OCI-LY7 (cell line): ENCODE measurements around the gene EPHA10. TPM values are rescaled to one million over a fixed set of nuclear protein-coding genes. Genes with fewer than 3 reads are reported as not detected.

Experiments used
- BruUV-seq: library from RNA; stranded (reverse); fragments of 400-500 nt; replicated peaks from 2 replicates; lab custom pipeline; 2021; lab: Mats Ljungman, UMichigan
- CTCF ChIA-PET: fragments of 300-600 bp; sonication (Branson Sonifier 250); formaldehyde crosslinking; loops from one replicate; lab custom pipeline; 2022; ENCODE audit warnings: antibody characterized with exemption; ENCODE audit not compliant: unreplicated experiment; lab: Charles Lee
- POLR2A ChIA-PET: fragments of 300-600 bp; sonication (Branson Sonifier 250); formaldehyde crosslinking; loops from one replicate; lab custom pipeline; 2022; ENCODE audit warnings: antibody characterized with exemption; lab: Charles Lee
- DNase-seq: peaks from one replicate; pipeline ENCODE4 v3.0.0-alpha.2; 2015; ENCODE audit warnings: low spot score
- H2AFZ ChIP-seq: fragments of 200-600 bp; sonication (generic), shearing (Covaris generic); 2 replicates; pipeline ENCODE4 v1.6.1; 2014; ENCODE audit warnings: mild to moderate bottlenecking, antibody characterized with exemption, low read length, moderate library complexity
- H3K27ac ChIP-seq: fragments of 200-600 bp; sonication (generic); 2 replicates; pipeline ENCODE4 v1.5.1; 2014; ENCODE audit warnings: mixed run types, low read depth, mild to moderate bottlenecking, moderate library complexity, low read length, inconsistent platforms; ENCODE audit not compliant: poor library complexity, severe bottlenecking
- H3K36me3 ChIP-seq: fragments of 200-600 bp; sonication (generic); 2 replicates; pipeline ENCODE4 v1.6.1; 2014; ENCODE audit warnings: mild to moderate bottlenecking, antibody characterized with exemption, low read length, moderate library complexity, mixed read lengths; ENCODE audit not compliant: insufficient read depth
- H3K4me1 ChIP-seq: fragments of 200-600 bp; sonication (generic); 2 replicates; pipeline ENCODE4 v1.5.1; 2014; ENCODE audit warnings: mild to moderate bottlenecking, low read length; ENCODE audit not compliant: insufficient read depth, poor library complexity, severe bottlenecking
- H3K4me2 ChIP-seq: fragments of 200-600 bp; sonication (generic); 2 replicates; pipeline ENCODE4 v1.6.1; 2014; ENCODE audit warnings: mild to moderate bottlenecking, low read length
- H3K4me3 ChIP-seq: fragments of 200-600 bp; sonication (generic); 2 replicates; pipeline ENCODE4 v1.5.1; 2014; ENCODE audit warnings: mild to moderate bottlenecking, low read depth, low read length; ENCODE audit not compliant: poor library complexity, severe bottlenecking
- H3K79me2 ChIP-seq: fragments of 200-600 bp; sonication (generic); 2 replicates; pipeline ENCODE4 v1.6.1; 2016; ENCODE audit warnings: low read depth, mild to moderate bottlenecking, low read length, moderate library complexity, mixed read lengths; ENCODE audit not compliant: insufficient read depth
- H3K9me2 ChIP-seq: fragments of 200-600 bp; sonication (generic); 2 replicates; pipeline ENCODE4 v1.6.1; 2016; ENCODE audit warnings: mild to moderate bottlenecking, low read length, mixed read lengths; ENCODE audit not compliant: insufficient read depth
- H3K9me3 ChIP-seq: fragments of 200-600 bp; sonication (generic); 2 replicates; pipeline ENCODE4 v1.6.1; 2014; ENCODE audit warnings: mild to moderate bottlenecking, mixed run types, low read length, mixed read lengths
- H4K20me1 ChIP-seq: fragments of 200-600 bp; sonication (generic); 2 replicates; pipeline ENCODE4 v1.6.1; 2014; ENCODE audit warnings: mild to moderate bottlenecking, antibody characterized with exemption, low read length, moderate library complexity, mixed read lengths; ENCODE audit not compliant: insufficient read depth
- EZH2phosphoT487 ChIP-seq: fragments of 200-600 bp; sonication (generic); IDR thresholded peaks from 2 replicates; pipeline ENCODE4 v1.6.1; 2018; ENCODE audit warnings: low read depth, borderline replicate concordance, mild to moderate bottlenecking, mixed run types, antibody characterized with exemption, low read length, moderate library complexity, mixed read lengths
- intact Hi-C: fragments of 100-400 bp; cut with micrococcal nuclease; formaldehyde crosslinking; loops from one replicate; pipeline ENCODE4 v1.10.0; 2022; ENCODE audit not compliant: unreplicated experiment
- total RNA-seq, 2 experiments: library from RNA; depleted of rRNA in 1 of 2; stranded (reverse); fragments of >200 nt in 1 of 2; shearing (Covaris generic) in 1 of 2; gene quantifications; 2 replicates each; pipeline ENCODE4 v1.2.3, GENCODE V29; 2014 to 2022
- TF ChIP-seq, protein P1 (sequence below): fragments of 200-600 bp; sonication (generic); conservative IDR thresholded peaks from 2 replicates; pipeline ENCODE4 v1.5.1; 2014; ENCODE audit warnings: mild to moderate bottlenecking, antibody characterized with exemption, low read length, moderate library complexity, mixed read lengths

EPHA10 gene
- total RNA-seq, 2 experiments from 2014 or later: not detected

DNA sequence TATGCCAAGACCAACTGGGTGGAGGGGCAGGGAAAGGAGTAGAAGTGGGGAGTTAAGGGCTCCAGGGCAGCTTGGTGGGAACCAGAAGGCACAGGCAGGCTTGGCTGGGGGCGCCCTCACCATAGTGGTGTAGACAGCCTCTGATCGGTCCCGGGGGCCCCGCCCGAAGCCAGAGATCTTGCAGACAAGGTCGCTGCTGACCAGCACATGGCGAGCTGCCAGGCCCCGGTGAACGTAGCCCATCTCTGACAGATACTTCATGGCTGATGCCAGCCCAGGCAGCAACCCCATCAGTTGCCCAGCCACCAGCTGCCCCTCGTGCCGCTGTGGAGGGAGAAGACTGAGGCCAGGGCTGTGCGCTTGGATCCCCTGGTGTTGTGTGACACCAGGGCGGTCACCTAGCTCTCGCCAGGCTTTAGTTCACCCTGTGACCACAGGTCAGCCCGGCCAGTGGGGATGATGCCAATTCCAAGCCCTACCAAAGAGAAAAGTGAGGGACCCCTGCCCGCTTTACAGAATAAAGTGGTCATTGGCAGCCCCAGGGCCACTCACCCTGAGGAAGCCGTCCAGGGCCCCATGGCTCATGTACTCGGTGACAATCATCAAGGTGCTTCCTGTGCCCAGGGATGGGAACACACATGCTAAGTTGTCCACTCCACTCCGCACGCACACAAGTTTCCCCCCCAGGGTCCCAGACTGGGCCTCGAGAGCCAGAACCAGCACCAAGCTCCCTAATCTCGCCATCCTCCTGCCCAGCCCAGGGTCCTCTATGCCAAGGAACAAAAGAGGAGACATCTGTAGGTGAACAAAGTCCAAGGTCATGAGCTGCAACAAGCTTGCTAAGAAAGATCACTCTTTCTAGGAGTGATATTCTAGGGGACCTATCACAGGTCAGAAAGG, 44.4 kb downstream of the EPHA10 start:
- H4K20me1 ChIP-seq: no peaks in the 10 kb centered on the region
- no peaks in the 10 kb centered on the region for H3K9me2 ChIP-seq
- ChIA-PET CTCF (no interaction called here), POLR2A (interaction anchor here (0.7 kb wide), 1 partner anchor 10 kb away, joined by 3 read pairs; no protein-coding TSS in a partner anchor)
- BruUV-seq: no TSS peak
- no peak for DNase-seq
- H3K4me2 ChIP-seq: no peak overlapping the region
- TF ChIP-seq, protein P1, sequence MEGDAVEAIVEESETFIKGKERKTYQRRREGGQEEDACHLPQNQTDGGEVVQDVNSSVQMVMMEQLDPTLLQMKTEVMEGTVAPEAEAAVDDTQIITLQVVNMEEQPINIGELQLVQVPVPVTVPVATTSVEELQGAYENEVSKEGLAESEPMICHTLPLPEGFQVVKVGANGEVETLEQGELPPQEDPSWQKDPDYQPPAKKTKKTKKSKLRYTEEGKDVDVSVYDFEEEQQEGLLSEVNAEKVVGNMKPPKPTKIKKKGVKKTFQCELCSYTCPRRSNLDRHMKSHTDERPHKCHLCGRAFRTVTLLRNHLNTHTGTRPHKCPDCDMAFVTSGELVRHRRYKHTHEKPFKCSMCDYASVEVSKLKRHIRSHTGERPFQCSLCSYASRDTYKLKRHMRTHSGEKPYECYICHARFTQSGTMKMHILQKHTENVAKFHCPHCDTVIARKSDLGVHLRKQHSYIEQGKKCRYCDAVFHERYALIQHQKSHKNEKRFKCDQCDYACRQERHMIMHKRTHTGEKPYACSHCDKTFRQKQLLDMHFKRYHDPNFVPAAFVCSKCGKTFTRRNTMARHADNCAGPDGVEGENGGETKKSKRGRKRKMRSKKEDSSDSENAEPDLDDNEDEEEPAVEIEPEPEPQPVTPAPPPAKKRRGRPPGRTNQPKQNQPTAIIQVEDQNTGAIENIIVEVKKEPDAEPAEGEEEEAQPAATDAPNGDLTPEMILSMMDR: no peak
- no peak for TF ChIP-seq EZH2phosphoT487
- H3K36me3 ChIP-seq: no peaks in the 10 kb centered on the region
- no peak overlapping the region for H3K27ac ChIP-seq
- no peak overlapping the region for H2AFZ ChIP-seq
- no peaks in the 10 kb centered on the region for H3K9me3 ChIP-seq
- intact Hi-C loops: no loop called here
- no peak overlapping the region for H3K4me3 ChIP-seq
- no peaks in the 10 kb centered on the region for H3K4me1 ChIP-seq
- H3K79me2 ChIP-seq: no peaks in the 10 kb centered on the region

DNA sequence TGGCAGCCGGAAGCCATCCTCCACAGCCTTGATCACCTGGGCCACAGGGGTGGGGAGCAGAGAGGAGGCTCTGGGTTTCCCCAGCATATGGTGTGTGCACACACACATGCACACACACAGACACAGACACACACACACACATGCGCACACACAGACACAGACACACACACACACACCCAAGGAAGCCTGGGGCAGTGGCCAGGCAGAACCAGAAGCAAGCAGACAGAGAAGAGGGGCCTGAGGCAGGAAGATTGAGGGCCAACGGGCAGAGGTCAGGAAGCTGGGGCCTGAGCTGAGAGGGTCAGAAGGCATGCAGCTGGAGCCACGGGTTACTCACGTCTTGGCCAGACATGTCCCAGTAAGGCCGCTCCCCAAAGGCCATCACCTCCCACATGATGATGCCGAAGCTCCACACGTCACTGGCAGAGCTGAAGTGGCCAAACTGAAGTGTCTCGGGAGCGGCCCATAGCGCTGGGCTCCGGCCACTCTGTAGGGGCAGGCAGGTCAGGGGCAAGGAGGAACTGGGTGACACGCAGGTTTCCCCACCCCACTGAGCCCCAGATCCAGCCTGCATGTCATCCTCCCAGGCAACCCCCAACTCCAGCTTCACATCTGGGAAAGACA, 45.2 kb downstream of the EPHA10 start:
- Histone ChIP-seq H3K27ac (no peak overlapping the region), H4K20me1 (no peaks in the 10 kb centered on the region), H3K79me2 (no peaks in the 10 kb centered on the region), H3K4me2 (no peak overlapping the region), H3K4me3 (no peak overlapping the region), H3K36me3 (no peaks in the 10 kb centered on the region), H2AFZ (no peak overlapping the region), H3K9me3 (no peaks in the 10 kb centered on the region), H3K4me1 (no peaks in the 10 kb centered on the region), H3K9me2 (no peaks in the 10 kb centered on the region)
- DNase-seq: no peak
- ChIA-PET CTCF (no interaction called here), POLR2A (interaction anchor here (0.7 kb wide), 1 partner anchor 11 kb away, joined by 3 read pairs; no protein-coding TSS in a partner anchor)
- no TSS peak for BruUV-seq
- TF ChIP-seq EZH2phosphoT487: no peak
- TF ChIP-seq, protein P1: no peak
- intact Hi-C loops: no loop called here
